GM20000 (cell line): Measurements from ENCODE around the gene CORO2A.

Experiments used
- DNase-seq: peaks from one replicate; pipeline ENCODE4 v3.0.0; 2012; ENCODE audit warnings: low spot score
- CTCF ChIP-seq: IDR thresholded peaks from 2 replicates; pipeline ENCODE4 v1.5.1; 2012; ENCODE audit warnings: mild to moderate bottlenecking, control low read depth; ENCODE audit errors: extremely low read depth, missing control alignments

Gene CORO2A

GRCh38 chr9:98184326-98184725 is 8.1 kb downstream of the CORO2A start:
- DNase-seq, result no peak
- no peak for TF ChIP-seq CTCF

- no peak for DNase-seq
- TF ChIP-seq CTCF, result no peak
These were observed 9.4 kb downstream of the CORO2A start for GRCh38 chr9:98182889-98183599.

GRCh38 chr9:98182069-98182820 is 10.2 kb downstream of the CORO2A start:
- DNase-seq, result no peak
- no peak for TF ChIP-seq CTCF

- DNase-seq, result no peak
- no peak for TF ChIP-seq CTCF
These were observed 10.7 kb downstream of the CORO2A start for GRCh38 chr9:98181746-98182068.

- TF ChIP-seq CTCF, result no peak
- DNase-seq, result no peak
These were observed 11.4 kb downstream of the CORO2A start for GRCh38 chr9:98180996-98181395.

- no peak for DNase-seq
- TF ChIP-seq CTCF, result no peak
These were observed 13.3 kb downstream of the CORO2A start for GRCh38 chr9:98178874-98179850.
